ENCODE measurements around the gene CACNA1A. TPM values are rescaled to one million over a fixed set of nuclear protein-coding genes. Genes with fewer than 3 reads are reported as not detected.

The CACNA1A gene
- total RNA-seq, 2 experiments from 2014 or later: 0.30 to 0.45 TPM

- ATAC-seq (ENCODE audit: poor library complexity): no peak
Observed at GRCh38 chr19:13502231-13502630, 4.0 kb downstream of the CACNA1A start.

GRCh38 chr19:13499692-13500091 is 6.6 kb downstream of the CACNA1A start:
- Mint-ChIP-seq H3K27me3 (peaks cover 57% of the 10 kb centered on the region), H3K9me3 (no peaks in the 10 kb centered on the region), H3K4me1 (ENCODE audit: low read depth) (no peaks in the 10 kb centered on the region), H3K27ac (no peak overlapping the region), H3K4me3 (no peak overlapping the region), H3K36me3 (ENCODE audit: low read depth) (no peaks in the 10 kb centered on the region)
- no peak for DNase-seq
- no peaks in the 10 kb centered on the region for H3K36me3 ChIP-seq (ENCODE audit: insufficient read depth, low read length)
- H3K4me1 ChIP-seq (ENCODE audit: insufficient read depth, low read length): no peaks in the 10 kb centered on the region
- no peak overlapping the region for H3K27ac ChIP-seq (ENCODE audit: low read depth in 1 of 2, low read length in 2 of 2)
- H3K4me3 ChIP-seq (ENCODE audit: low read length): no peak overlapping the region
- POLR2A ChIA-PET: no interaction called here
- TF ChIP-seq, protein P1, sequence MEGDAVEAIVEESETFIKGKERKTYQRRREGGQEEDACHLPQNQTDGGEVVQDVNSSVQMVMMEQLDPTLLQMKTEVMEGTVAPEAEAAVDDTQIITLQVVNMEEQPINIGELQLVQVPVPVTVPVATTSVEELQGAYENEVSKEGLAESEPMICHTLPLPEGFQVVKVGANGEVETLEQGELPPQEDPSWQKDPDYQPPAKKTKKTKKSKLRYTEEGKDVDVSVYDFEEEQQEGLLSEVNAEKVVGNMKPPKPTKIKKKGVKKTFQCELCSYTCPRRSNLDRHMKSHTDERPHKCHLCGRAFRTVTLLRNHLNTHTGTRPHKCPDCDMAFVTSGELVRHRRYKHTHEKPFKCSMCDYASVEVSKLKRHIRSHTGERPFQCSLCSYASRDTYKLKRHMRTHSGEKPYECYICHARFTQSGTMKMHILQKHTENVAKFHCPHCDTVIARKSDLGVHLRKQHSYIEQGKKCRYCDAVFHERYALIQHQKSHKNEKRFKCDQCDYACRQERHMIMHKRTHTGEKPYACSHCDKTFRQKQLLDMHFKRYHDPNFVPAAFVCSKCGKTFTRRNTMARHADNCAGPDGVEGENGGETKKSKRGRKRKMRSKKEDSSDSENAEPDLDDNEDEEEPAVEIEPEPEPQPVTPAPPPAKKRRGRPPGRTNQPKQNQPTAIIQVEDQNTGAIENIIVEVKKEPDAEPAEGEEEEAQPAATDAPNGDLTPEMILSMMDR (IDR thresholded peaks at IDR 0.05): no peak
- no peak for ATAC-seq (ENCODE audit: poor library complexity)
- H3K27me3 ChIP-seq (ENCODE audit: control insufficient read depth in 1 of 2, insufficient read depth in 2 of 2, low read length in 2 of 2): peaks cover 10 to 29% of the 10 kb centered on the region in 2 experiments
- H3K9me3 ChIP-seq (ENCODE audit: control insufficient read depth in 1 of 2, insufficient read depth in 1 of 2, low read length in 2 of 2): no peaks in the 10 kb centered on the region
- CTCF ChIA-PET: no interaction called here
- intact Hi-C loops (cut with DNase I, micrococcal nuclease): no loop called here

More at GRCh38 chr19:13502231-13502630, 4.0 kb downstream of the CACNA1A start:
- ChIA-PET CTCF (no interaction called here), POLR2A (no interaction called here)
- Mint-ChIP-seq H3K27me3 (peaks cover 59% of the 10 kb centered on the region), H3K4me1 (ENCODE audit: low read depth) (peaks cover 3% of the 10 kb centered on the region), H3K27ac (no peak overlapping the region), H3K9me3 (no peaks in the 10 kb centered on the region), H3K4me3 (no peak overlapping the region), H3K36me3 (ENCODE audit: low read depth) (no peaks in the 10 kb centered on the region)
- DNase-seq: no peak
- peaks cover 0 to 7% of the 10 kb centered on the region in 2 experiments for H3K9me3 ChIP-seq (ENCODE audit: control insufficient read depth in 1 of 2, insufficient read depth in 1 of 2, low read length in 2 of 2)
- intact Hi-C loops (cut with DNase I, micrococcal nuclease): no loop called here
- H3K27ac ChIP-seq (ENCODE audit: low read depth in 1 of 2, low read length in 2 of 2): no peak overlapping the region
- no peaks in the 10 kb centered on the region for H3K36me3 ChIP-seq (ENCODE audit: insufficient read depth, low read length)
- peaks cover 25 to 48% of the 10 kb centered on the region in 2 experiments for H3K27me3 ChIP-seq (ENCODE audit: control insufficient read depth in 1 of 2, insufficient read depth in 2 of 2, low read length in 2 of 2)
- TF ChIP-seq, protein P1 (IDR thresholded peaks at IDR 0.05): no peak
- H3K4me3 ChIP-seq (ENCODE audit: low read length): no peak overlapping the region
- peaks cover 6% of the 10 kb centered on the region for H3K4me1 ChIP-seq (ENCODE audit: insufficient read depth, low read length)

DNA sequence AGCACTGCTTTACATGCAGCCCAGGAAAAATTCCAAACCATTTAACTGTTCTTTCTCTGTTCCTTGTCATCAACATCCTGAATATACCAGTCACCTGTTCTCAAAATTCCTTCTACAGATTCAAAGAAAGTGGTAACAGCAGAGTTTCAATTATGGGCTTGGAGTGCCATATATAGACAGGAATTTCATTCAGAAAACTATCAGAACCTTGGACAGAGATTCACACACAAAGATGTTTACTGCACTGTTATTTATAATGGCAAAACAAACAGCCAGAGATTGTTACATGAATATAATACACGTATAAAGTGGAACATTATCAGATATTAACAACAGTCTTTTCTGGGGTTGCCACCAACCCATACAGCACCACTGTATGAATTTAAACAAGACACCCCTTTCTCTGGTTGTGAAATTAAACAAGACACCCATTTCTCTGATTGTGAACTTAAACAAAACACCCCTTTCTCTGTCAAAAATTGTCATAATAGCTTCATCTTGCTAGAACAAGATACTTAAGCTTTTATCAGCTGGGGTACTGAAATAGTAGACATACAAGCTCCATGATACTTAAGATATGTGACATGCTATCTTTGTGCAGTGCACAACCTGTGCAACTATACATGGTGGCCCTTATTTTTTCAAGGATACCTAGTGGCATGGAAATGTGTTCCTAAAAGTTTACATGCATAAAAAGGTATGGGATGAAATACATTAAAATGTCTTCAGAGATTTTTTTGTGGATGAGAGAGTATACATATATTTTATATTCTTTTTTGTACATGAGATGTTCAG is 12.6 kb downstream of the CACNA1A start:
- H3K4me3 Mint-ChIP-seq: no peak overlapping the region
- H3K4me1 Mint-ChIP-seq (ENCODE audit: low read depth): no peaks in the 10 kb centered on the region
- Histone ChIP-seq H3K27ac (ENCODE audit: low read depth in 1 of 2, low read length in 2 of 2) (no peak overlapping the region), H3K4me3 (ENCODE audit: low read length) (no peak overlapping the region), H3K36me3 (ENCODE audit: insufficient read depth, low read length) (no peaks in the 10 kb centered on the region), H3K4me1 (ENCODE audit: insufficient read depth, low read length) (no peaks in the 10 kb centered on the region), H3K9me3 (ENCODE audit: control insufficient read depth in 1 of 2, insufficient read depth in 1 of 2, low read length in 2 of 2) (no peaks in the 10 kb centered on the region), H3K27me3 (ENCODE audit: control insufficient read depth in 1 of 2, insufficient read depth in 2 of 2, low read length in 2 of 2) (peaks cover 13 to 14% of the 10 kb centered on the region in 2 experiments)
- no peak for DNase-seq
- intact Hi-C loops (cut with DNase I, micrococcal nuclease): no loop called here
- CTCF ChIA-PET: no interaction called here
- peaks cover 50% of the 10 kb centered on the region for H3K27me3 Mint-ChIP-seq
- TF ChIP-seq, protein P1 (IDR thresholded peaks at IDR 0.05): no peak
- POLR2A ChIA-PET: no interaction called here
- no peak for ATAC-seq (ENCODE audit: poor library complexity)
- H3K27ac Mint-ChIP-seq: no peak overlapping the region
- H3K36me3 Mint-ChIP-seq (ENCODE audit: low read depth): no peaks in the 10 kb centered on the region
- no peaks in the 10 kb centered on the region for H3K9me3 Mint-ChIP-seq
